ENCODE data around the gene DCLRE1B.
A peak's percentile ranks its signal among the peaks of the same experiment; 100 is the strongest.

Gene DCLRE1B

GRCh38 chr1:113887402-113888175 lies 17.5 kb upstream of the DCLRE1B start, which contains the start of gene BCL2L15:
Gene BCL2L15 (minus strand): TSS chr1:113887581. CDS start chr1:113887375, 206 bp downstream.
- no peak for DNase-seq

DNA sequence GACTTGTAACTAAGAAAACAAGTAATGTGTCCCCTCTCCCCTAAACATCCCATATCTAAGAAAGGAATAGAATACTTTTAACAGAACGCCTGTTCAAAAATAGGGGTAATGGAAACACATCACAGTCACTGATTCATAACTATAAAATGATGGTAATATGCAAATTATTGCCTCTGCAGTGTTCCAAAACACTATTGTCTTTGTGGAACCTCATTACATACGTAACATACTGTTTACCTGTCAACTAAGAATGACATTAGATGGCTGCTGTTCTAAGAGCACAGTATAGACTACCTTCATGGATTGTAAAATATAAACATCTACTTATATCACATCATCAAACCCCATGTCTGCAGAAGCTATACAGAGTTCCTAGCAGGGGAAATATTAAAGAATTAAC lies 14.3 kb upstream of the DCLRE1B start:
- DNase-seq = no peak

- DNase-seq = no peak
These were observed 13.4 kb upstream of the DCLRE1B start for GRCh38 chr1:113891631-113892220.

GRCh38 chr1:113893267-113893666 lies 11.9 kb upstream of the DCLRE1B start:
- no peak for DNase-seq

- DNase-seq = no peak
These were observed 10.0 kb upstream of the DCLRE1B start for GRCh38 chr1:113895098-113895497.

DNA sequence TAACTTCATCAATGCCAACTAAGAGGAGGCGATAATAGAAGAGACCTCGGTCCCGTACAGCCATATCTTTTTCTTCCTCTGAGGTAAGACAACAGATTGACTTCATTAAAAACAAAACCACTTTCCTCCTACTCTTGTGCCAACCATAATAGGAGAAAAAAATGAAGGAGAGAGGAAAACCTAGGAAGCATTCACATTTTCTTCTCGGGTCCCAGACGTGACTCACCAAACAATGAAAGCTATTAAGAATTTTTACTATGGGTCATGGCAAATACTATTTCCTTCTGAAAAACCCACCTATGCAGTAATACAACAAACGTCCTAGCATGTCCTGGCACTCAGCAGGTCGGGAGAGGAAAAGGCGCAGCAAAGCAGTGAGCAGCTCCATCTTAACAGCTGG lies 9.2 kb upstream of the DCLRE1B start:
- DNase-seq = no peak

DNA sequence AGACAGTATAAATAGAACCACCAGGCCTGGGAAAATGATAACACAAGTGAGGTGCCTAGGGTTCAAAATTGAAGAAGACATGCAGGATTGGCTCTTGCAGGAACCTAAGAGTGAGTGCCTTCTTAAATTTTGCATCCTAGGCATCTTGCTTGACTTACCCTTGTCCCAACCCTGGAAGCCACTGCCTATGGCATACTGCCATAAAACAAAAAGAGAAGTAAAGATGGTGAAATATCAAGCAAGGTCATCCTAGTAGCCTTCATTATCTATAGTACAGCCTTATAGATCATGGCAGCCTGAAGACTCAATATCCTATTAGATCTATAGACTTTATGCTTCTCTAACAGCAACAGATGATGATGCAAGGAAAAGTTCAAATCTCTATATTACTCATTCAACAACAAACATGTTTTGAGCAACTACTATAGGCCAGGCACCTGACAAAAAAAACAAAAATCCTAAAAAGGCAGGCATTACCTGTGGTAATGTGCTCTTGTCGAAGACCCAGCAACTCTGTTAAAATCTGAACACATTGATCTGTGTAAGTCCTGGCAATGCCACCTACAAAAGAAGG lies 6.8 kb upstream of the DCLRE1B start:
- DNase-seq = no peak

DNA sequence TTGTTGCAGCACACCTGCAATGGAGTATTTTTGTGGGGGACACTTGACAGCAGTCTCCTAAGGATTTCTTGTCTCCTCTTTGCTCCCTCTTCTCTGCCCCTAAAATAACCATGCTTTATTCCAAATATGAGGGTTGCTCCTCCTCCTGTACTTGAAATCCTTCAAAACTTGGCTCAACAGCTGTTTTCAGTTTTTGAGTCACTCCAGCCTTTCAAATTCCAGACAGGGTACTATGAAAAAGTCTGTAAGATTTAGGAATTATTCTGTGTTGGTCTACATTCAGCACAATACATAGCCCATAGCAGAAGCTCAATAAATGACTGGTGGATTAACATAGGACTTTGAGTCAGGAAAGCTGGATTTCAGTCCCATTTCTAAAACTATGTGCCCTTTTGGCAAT lies 6.0 kb upstream of the DCLRE1B start:
- DNase-seq = no peak

DNA sequence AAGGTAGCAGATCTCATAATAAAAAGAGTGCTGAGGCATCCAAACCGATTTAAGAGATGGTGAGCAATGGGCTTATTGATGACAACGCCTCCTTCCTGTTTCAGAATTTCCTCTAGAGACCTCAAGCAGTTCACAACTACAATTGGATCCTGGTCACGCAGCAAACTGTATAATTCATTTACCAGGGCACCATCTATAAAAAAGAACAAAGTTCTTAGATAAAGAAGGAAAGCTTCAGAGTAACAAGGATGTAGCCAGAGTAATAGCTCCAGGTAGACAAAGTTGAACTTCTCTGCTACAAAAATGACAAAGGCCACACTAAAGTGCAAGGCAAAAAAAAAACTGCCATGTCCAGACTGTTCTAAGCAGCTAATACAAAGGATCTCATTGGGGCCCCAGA lies 3.9 kb upstream of the DCLRE1B start:
- no peak for DNase-seq

DNA sequence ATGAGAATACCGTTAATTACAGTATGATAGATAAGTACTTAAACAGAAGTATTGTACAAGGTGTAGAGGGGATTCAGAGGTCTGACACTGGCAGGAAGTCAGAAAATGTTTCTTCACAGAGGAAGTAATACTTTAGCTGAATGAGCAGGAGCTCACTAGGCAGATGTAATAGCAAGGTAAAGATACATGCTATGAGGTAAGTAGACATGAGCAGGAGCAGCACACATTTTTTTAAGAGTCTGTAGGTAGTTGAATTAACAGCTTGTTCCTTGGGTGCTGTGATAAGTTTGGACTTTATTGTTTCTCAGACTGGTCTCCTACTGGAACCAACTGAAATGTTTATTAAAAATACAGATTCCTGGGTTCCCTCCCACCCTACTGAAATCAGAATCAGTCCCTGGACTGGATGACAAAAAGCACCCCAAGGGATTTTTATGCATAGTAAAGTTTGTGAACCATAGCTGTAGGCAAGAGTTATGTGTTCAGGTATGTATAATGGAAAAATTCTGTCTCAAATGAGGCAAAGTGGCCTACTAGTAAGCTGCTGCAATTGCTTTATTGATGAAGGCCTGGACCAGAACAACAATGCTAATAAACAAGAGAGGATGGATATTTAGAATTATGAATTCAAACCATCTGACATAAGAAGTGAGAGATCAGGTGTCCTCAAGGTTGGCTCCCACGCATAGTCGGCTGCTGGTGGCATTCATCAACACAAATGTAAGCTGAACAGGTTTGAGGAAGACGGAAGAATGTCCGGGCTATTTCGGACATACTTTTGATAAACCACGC lies 1.4 kb upstream of the DCLRE1B start:
- DNase-seq = no peak

GRCh38 chr1:113904293-113904673 lies 843 bp upstream of the DCLRE1B start:
- peak; percentile 85 for DNase-seq

DNA sequence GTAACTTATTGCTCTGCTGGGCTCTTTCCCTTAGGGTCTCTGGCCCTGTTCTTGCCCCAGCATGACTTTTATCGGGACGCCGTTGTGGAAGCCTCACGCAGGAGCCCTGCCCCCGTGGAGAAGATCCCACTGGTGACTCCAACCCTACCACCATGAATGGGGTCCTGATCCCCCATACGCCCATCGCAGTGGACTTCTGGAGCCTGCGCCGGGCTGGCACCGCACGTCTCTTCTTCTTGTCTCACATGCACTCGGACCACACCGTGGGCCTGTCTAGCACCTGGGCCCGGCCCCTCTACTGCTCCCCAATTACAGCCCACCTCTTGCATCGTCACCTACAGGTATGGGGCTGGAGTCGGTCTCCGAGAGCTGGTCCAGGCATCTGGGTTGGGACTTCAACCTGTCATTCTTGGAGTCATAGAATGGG lies 322 bp downstream of the DCLRE1B start:
- DNase-seq = peak; percentile 36

GRCh38 chr1:113912594-113913311 lies 7.6 kb downstream of the DCLRE1B start:
- peak; percentile 4 for DNase-seq

DNA sequence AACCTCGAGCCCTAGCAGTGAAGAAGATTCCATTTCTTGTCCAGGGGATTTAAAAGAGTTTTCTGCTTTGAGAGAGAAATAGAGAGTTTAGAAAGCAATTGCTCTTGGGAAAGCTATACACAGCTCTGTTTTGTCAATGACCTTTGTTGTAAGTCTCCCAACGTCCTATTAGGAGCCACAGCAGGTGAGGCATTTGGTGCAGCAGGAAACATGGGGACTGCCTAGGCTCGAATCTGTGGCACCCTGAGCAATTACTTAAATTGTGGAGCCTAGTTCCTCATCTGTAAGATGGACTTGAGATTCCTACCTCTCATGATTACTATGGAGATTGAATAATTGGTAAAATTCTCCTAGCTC lies 8.2 kb downstream of the DCLRE1B start:
- DNase-seq = no peak

- DNase-seq = no peak
These were observed 8.9 kb downstream of the DCLRE1B start for GRCh38 chr1:113913887-113914664.

DNA sequence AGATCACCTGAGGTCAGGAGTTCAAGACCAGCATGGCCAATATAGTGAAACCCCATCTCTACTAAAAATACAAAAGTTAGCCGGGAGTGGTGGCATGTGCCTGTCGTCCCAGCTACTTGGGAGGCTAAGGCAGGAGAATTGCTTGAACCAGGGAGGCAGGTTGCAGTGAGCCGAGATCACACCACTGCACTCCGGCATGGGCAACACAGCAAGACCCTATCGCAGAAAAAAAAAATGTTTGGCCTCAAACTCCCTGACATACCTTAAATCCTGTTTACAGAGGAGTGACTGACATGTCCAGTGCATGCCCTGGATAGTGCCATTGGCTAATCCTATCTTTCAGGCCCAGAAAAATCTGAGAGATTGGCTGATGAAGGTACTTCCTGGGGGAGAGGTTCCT lies 11.8 kb downstream of the DCLRE1B start:
- no peak for DNase-seq

GRCh38 chr1:113917400-113918082 lies 12.4 kb downstream of the DCLRE1B start:
- no peak for DNase-seq

DNA sequence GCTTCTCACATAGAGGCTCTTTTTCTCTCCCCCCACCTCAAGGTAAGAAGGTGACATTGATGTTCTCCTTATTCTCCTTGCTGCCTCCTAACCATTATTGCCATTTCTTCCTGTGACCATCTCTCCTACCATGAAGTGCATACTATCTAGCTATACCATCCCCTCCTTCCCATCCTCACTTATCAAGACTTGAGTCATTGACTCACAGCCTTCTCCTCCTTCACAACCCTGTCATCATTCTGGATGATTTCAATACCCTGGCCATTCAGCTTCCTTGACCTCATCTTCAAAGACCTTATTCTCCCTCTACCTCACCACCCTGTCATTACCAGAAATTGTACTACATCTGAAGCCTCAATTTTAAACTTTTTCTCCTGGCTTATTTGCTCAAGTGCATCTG lies 13.1 kb downstream of the DCLRE1B start:
- no peak for DNase-seq

DNA sequence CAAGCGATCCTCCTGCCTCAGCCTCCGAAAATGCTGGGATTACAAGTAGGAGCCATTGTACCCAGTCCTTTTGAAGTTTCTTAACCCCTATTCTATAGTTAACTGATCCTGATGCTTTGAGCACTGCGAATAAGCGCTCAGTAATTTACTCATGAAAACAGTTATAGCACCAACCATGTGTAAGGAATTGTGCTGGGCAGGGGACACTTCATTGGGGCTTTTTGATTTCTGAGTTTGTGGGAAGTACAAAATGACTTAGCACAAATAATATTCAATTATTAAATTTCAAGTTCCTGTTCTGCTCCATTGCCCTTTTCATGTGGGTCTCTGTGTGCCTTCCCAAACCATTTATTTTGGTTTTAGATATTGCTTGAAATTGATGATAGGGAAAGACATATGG lies 17.8 kb downstream of the DCLRE1B start:
- no peak for DNase-seq

DNA sequence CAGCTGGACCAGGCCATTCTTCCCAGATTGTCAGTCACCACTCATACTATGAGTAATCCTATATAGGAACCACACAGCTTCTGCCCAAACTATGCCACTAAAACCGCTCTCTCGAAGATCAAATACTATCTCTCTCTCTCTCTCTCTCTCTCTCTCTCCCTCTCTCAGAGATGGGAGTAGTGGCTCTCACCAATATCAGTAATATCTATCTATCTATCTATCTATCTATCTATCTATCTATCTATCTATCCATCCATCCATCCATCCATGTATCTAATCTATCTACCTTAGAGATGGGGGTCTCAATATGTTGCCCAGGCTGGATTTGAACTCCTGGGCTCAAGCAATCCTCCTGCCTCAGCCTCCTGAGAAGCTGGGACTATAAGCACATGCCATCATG lies 19.3 kb downstream of the DCLRE1B start:
- no peak for DNase-seq

GRCh38 chr1:113928187-113928930 lies 23.2 kb downstream of the DCLRE1B start:
- DNase-seq = no peak

Data from NCI-H1105 treated with DMSO at 0.1 percent for 48 hours (cell line).